Activated naive CD8-positive, alpha-beta T cell treated with anti-CD3 and anti-CD28 coated beads for 36 hours (primary cell): Measurements from ENCODE around the gene OTOA. TPM values are rescaled to one million over a fixed set of nuclear protein-coding genes. Genes with fewer than 3 reads are reported as not detected.
"Not testable (repeated sequence)": the region's sequence is repeated elsewhere in the genome, so short reads cannot be mapped to it uniquely, and the experiment has no call there.

ENCODE experiments used
- DNase-seq: peaks from one replicate; pipeline ENCODE4 v3.0.0; 2021
- H3K27ac Mint-ChIP-seq: one replicate; pipeline ENCODE4 v1.8.0; 2022; ENCODE audit warnings: mild to moderate bottlenecking, moderate library complexity, mixed read lengths
- H3K27me3 Mint-ChIP-seq: one replicate; pipeline ENCODE4 v1.8.0; 2022; ENCODE audit warnings: mild to moderate bottlenecking, mixed read lengths
- H3K36me3 Mint-ChIP-seq: one replicate; pipeline ENCODE4 v1.8.0; 2021; ENCODE audit warnings: mild to moderate bottlenecking, mixed read lengths
- H3K4me1 Mint-ChIP-seq: one replicate; pipeline ENCODE4 v1.8.0; 2021; ENCODE audit warnings: mixed read lengths
- H3K4me3 Mint-ChIP-seq: one replicate; pipeline ENCODE4 v1.8.0; 2022; ENCODE audit warnings: mild to moderate bottlenecking, moderate library complexity, mixed read lengths
- H3K9me3 Mint-ChIP-seq: one replicate; pipeline ENCODE4 v1.8.0; 2022; ENCODE audit warnings: mixed read lengths
- total RNA-seq, 2 experiments: library from RNA; stranded (reverse); gene quantifications; one replicate each; pipeline ENCODE4 v1.2.3, GENCODE V29; 2021

OTOA gene
- total RNA-seq, 2 experiments from 2014 or later, result 0.06 TPM; not detected in 1

GRCh38 chr16:21631951-21632575, 31.7 kb upstream of the OTOA start:
- DNase-seq, result peak; percentile 25
- not testable (repeated sequence) for H3K9me3 Mint-ChIP-seq, H3K4me3 Mint-ChIP-seq, H3K27me3 Mint-ChIP-seq
- H3K36me3 Mint-ChIP-seq, result peaks cover 36% of the 10 kb centered on the region
- peaks cover 33% of the 10 kb centered on the region for H3K4me1 Mint-ChIP-seq
- peak overlapping the region; percentile 79 for H3K27ac Mint-ChIP-seq

DNA sequence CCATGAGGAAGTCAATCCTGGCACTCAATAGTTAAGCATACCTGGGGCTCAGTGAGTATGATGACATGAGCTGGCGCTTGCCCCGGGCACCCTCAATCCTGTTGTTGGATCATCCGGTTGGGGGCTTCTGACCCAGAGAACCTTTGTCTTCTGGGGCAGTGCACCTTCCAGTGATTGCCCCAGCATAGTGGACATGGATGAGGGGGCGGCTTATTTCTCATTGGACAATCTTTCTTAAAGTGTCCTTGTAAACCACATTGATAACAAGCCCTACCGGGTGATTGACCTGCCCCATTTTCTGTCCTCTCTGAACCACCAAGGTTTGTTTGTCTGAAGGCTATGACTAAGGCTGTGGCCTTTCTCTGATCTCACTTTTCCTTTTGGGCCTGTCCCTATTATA, 29.6 kb upstream of the OTOA start:
- DNase-seq, result no peak
- peaks cover 43% of the 10 kb centered on the region for H3K4me1 Mint-ChIP-seq

GRCh38 chr16:21635694-21636093, 28.1 kb upstream of the OTOA start:
- H3K4me1 Mint-ChIP-seq, result peaks cover 46% of the 10 kb centered on the region
- not testable (repeated sequence) for DNase-seq, H3K4me3 Mint-ChIP-seq

More for the DNA sequence above, 29.6 kb upstream of the OTOA start:
- Mint-ChIP-seq H3K27ac (peak overlapping the region; percentile 11), H3K36me3 (peaks cover 21% of the 10 kb centered on the region), H3K4me3 (no peak overlapping the region), H3K9me3 (no peaks in the 10 kb centered on the region), H3K27me3 (no peaks in the 10 kb centered on the region)

DNA sequence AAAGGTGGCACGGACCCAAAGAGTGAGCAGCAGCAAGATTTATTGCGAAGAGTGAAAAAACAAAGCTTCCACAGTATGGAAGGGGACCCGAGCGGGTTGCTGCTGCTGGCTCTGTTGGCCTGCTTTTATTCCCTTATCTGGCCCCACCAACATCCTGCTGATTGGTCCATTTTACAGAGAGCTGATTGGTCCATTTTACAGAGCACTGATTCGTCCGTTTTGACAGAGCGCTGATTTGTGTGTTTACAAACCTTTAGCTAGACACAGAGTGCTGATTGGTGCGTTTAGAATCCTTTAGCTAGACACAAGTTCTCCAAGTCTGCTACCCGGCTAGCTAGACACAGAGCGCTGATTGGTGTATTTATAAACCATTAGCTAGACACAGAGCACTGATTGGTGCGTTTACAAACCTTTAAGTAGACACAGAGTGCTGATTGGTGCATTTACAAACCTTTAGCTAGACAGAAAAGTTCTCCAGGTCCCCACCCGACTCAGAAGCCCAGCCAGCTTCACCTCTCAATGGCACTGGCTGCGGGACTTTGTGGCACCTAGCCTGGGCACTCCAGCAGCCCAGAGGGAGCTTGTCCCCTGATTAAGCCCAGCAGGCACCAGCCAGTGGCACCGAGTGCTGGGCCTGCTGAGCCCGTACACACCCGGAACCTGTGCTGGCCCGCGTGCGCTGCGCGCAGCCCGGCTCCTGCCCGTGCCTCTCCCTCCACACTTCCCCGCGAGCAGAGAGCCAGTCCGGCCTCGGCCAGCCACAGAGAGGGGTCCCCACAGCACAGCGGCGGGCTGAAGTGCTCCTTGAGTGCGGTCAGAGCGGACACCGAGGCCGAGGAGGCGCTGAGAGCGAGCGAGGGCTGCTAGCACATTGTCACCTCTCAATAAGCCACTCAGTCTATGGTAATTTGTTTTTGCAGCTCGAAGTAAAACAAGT, 26.5 kb upstream of the OTOA start:
- H3K36me3 Mint-ChIP-seq, result peaks cover 13% of the 10 kb centered on the region
- H3K27ac Mint-ChIP-seq, result no peak overlapping the region
- H3K4me3 Mint-ChIP-seq, result no peak overlapping the region
- no peaks in the 10 kb centered on the region for H3K9me3 Mint-ChIP-seq
- H3K27me3 Mint-ChIP-seq, result no peaks in the 10 kb centered on the region
- H3K4me1 Mint-ChIP-seq, result peaks cover 37% of the 10 kb centered on the region
- DNase-seq, result no peak

More at GRCh38 chr16:21635694-21636093, 28.1 kb upstream of the OTOA start:
- H3K27ac Mint-ChIP-seq, H3K9me3 Mint-ChIP-seq, H3K27me3 Mint-ChIP-seq: not testable (repeated sequence)
- peaks cover 14% of the 10 kb centered on the region for H3K36me3 Mint-ChIP-seq

- no peaks in the 10 kb centered on the region for H3K9me3 Mint-ChIP-seq
- H3K36me3 Mint-ChIP-seq, result peaks cover 13% of the 10 kb centered on the region
- no peak overlapping the region for H3K4me3 Mint-ChIP-seq
- peak; percentile 18 for DNase-seq
- peak overlapping the region; percentile 47 for H3K27ac Mint-ChIP-seq
- H3K4me1 Mint-ChIP-seq, result peaks cover 34% of the 10 kb centered on the region
- no peaks in the 10 kb centered on the region for H3K27me3 Mint-ChIP-seq
These were observed 25.2 kb upstream of the OTOA start for GRCh38 chr16:21638573-21638975.

- H3K4me3 Mint-ChIP-seq, result no peak overlapping the region
- H3K27me3 Mint-ChIP-seq, result no peaks in the 10 kb centered on the region
- H3K4me1 Mint-ChIP-seq, result peaks cover 35% of the 10 kb centered on the region
- no peak overlapping the region for H3K27ac Mint-ChIP-seq
- peaks cover 13% of the 10 kb centered on the region for H3K36me3 Mint-ChIP-seq
- H3K9me3 Mint-ChIP-seq, result no peaks in the 10 kb centered on the region
- DNase-seq, result no peak
These were observed 24.3 kb upstream of the OTOA start for GRCh38 chr16:21639493-21639892.

DNA sequence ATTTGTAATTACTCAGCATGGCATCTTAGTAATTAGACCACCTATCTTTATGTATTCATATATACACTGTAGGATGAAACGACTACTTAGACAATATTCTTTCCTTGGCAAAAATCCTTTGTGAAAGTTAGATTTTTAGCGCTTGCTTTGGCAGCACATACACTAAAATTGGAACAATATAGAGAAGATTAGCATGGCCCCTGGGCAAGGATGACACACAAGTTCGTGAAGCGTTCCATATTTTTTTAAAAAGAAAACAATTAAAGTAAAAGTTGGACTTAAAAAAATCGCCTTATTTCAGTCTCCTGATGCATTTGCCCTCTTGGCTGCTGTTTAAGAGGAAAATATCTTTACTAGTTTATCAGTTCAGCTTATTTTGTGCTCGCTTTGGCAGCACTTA, 21.9 kb upstream of the OTOA start:
- Mint-ChIP-seq H3K4me3 (no peak overlapping the region), H3K27ac (no peak overlapping the region)

GRCh38 chr16:21642861-21643260, 20.9 kb upstream of the OTOA start:
- Mint-ChIP-seq H3K9me3 (no peaks in the 10 kb centered on the region), H3K27ac (no peak overlapping the region), H3K4me1 (peaks cover 56% of the 10 kb centered on the region), H3K4me3 (no peak overlapping the region), H3K27me3 (no peaks in the 10 kb centered on the region), H3K36me3 (peaks cover 4% of the 10 kb centered on the region)
- DNase-seq, result no peak

More for the DNA sequence above, 21.9 kb upstream of the OTOA start:
- Mint-ChIP-seq H3K36me3 (peaks cover under 1% of the 10 kb centered on the region), H3K9me3 (no peaks in the 10 kb centered on the region), H3K4me1 (peaks cover 50% of the 10 kb centered on the region), H3K27me3 (no peaks in the 10 kb centered on the region)
- DNase-seq, result no peak

DNA sequence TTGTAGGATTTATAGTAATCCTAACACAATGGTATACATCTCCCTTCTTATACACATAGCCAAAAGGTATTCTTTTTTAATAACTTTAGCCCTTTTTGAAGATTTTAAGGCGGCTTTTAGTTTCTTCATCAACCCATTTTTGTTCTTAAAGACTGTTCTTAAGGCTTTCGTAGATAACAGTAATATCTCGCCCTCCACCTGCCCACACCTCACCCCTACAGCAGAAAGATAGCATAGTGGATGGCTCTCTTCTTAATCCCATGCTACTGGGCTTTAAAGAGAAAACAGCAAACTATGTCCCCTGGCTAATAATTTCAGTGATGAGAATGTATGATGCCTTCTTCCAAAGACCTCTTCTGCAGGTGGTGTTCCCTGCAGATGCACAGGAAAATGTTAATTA, 20.0 kb upstream of the OTOA start:
- peaks cover 4% of the 10 kb centered on the region for H3K36me3 Mint-ChIP-seq
- H3K27ac Mint-ChIP-seq, result no peak overlapping the region
- no peaks in the 10 kb centered on the region for H3K27me3 Mint-ChIP-seq
- H3K9me3 Mint-ChIP-seq, result no peaks in the 10 kb centered on the region
- peaks cover 56% of the 10 kb centered on the region for H3K4me1 Mint-ChIP-seq
- H3K4me3 Mint-ChIP-seq, result no peak overlapping the region
- no peak for DNase-seq

DNA sequence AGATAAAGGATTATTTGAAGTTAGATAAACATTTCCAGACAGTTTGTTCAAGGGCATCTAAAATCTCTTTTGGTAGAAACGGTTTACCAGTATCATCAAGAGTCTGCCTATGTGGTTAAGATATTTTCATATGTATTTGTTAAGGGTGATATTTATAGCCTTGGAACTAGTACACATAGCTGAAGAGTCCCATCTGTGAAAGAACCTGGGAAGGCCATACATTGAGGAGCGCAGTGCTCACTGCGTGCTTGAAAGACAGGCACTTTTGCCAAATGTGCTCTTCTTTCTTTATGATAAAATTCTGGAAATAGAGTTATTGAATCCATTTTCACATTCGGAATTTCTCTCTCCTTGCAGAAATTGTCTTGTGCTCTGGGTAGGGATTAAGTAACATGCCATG, 19.1 kb upstream of the OTOA start:
- H3K36me3 Mint-ChIP-seq, result peaks cover 4% of the 10 kb centered on the region
- no peaks in the 10 kb centered on the region for H3K9me3 Mint-ChIP-seq
- H3K27ac Mint-ChIP-seq, result peak overlapping the region; percentile 86
- H3K27me3 Mint-ChIP-seq, result no peaks in the 10 kb centered on the region
- peak overlapping the region; percentile 77 for H3K4me3 Mint-ChIP-seq
- no peak for DNase-seq
- peaks cover 55% of the 10 kb centered on the region for H3K4me1 Mint-ChIP-seq

DNA sequence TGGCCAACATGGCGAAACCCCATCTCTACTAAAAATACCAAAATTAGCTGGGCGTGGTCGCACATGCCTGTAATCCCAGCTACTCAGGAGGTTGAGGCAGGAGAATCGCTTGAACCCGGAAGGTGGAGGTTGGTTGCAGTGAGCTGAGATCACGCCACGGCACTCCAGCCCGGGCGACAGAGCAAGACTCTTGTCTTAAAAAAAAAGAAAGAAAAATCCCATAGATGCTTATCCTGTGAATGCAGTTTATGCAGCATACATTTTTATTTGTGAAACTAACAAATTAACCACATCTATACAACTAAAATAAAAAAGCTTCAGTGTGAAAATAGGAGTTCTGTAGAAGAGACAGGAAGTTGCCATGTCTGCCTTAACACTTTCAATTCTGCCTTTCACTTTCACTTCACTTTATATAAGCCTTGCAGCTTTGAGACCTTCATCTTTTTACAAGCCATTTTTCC, 18.5 kb upstream of the OTOA start:
- Mint-ChIP-seq H3K27me3 (no peaks in the 10 kb centered on the region), H3K4me3 (peak overlapping the region; percentile 77), H3K4me1 (peaks cover 56% of the 10 kb centered on the region)

DNA sequence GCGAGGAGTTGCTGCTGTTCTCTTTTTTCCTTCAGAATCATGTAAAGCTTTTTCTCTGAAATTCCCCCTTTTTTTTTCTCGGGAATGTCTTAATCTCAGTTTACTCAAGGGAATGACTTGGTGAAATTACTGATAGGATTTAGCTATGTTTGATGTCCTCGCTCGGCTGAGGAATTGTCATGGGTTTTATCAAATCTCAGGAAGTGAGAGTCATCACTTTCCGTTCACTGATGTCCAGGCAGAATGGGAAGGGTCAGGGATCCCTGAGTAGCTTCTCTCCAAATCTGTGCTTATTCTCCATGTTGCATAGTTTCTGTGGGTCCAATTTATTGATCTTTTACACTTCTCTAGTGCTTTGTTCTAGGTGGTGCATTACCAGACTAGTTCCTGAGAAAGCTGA, 17.7 kb upstream of the OTOA start:
- no peak for DNase-seq
- H3K4me3 Mint-ChIP-seq, result peak overlapping the region; percentile 77
- H3K27me3 Mint-ChIP-seq, result no peaks in the 10 kb centered on the region
- H3K4me1 Mint-ChIP-seq, result peaks cover 55% of the 10 kb centered on the region
- H3K9me3 Mint-ChIP-seq, result no peaks in the 10 kb centered on the region
- peaks cover 4% of the 10 kb centered on the region for H3K36me3 Mint-ChIP-seq
- peak overlapping the region; percentile 86 for H3K27ac Mint-ChIP-seq

More for the DNA sequence above, 18.5 kb upstream of the OTOA start:
- H3K9me3 Mint-ChIP-seq, result no peaks in the 10 kb centered on the region
- peaks cover 4% of the 10 kb centered on the region for H3K36me3 Mint-ChIP-seq
- peak overlapping the region; percentile 86 for H3K27ac Mint-ChIP-seq
- peak; percentile 33 for DNase-seq

- Mint-ChIP-seq H3K4me1 (peaks cover 59% of the 10 kb centered on the region), H3K27ac (peak overlapping the region; percentile 86)
- peak; percentile 78 for DNase-seq
These were observed 16.8 kb upstream of the OTOA start for GRCh38 chr16:21646721-21647561.

DNA sequence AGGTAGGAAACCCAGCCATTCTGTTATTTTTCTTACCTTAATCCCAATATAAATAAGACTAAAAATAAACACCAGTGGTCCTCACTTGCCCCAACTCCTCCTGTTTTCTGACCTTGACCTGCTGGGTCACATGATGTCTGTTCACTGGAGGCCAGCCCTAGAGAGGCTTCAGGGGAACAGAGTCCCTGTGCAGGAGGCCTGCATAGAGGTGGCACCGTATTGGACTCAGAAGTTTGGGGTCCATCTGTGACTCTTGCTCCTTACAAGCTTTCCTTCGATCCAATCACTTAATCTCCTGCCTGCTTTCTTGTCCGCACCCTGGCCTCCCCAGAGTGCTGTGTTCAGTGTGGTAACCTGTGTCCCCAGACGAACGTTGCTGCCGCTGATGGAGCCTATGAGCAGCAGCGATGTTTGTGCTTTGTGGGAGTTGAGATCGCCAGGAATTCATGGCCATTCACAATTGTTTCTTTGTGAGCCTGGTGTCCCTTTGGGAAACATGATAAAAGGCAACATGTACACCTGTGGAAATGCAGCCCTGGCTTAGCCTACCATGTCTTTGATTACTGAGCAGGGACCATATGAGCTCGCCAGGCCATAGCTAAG, 16.1 kb upstream of the OTOA start:
- Mint-ChIP-seq H3K27me3 (no peaks in the 10 kb centered on the region), H3K4me3 (peak overlapping the region; percentile 37), H3K9me3 (no peaks in the 10 kb centered on the region)

More at GRCh38 chr16:21646721-21647561, 16.8 kb upstream of the OTOA start:
- Mint-ChIP-seq H3K9me3 (no peaks in the 10 kb centered on the region), H3K36me3 (peaks cover 4% of the 10 kb centered on the region), H3K4me3 (peak overlapping the region; percentile 77), H3K27me3 (no peaks in the 10 kb centered on the region)

More for the DNA sequence above, 16.1 kb upstream of the OTOA start:
- Mint-ChIP-seq H3K27ac (peak overlapping the region; percentile 86), H3K36me3 (peaks cover 4% of the 10 kb centered on the region), H3K4me1 (peaks cover 61% of the 10 kb centered on the region)
- no peak for DNase-seq
